ENCODE results near the gene ANXA11.

Gene ANXA11

DNA sequence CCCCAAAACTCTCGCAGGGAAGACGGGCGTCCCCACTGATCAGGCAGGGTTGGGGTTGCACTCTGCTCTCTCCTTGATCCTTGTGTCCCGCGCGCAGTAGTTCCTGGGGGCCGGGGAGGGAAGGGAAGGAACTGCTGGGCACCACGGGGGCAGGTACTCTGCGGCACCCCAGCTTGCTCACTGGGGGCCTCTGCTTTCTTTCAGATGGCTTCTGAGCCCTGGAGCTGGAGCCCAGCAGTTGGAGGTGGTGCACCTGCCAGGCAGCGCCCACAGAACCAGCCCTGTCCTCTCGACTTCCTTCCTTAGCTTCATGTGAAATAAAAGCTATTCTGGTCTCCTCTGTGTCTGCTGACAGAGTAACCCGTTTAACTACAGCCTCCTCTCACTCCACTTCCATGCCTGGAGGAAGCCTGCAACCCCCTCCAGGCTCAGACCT lies 60.6 kb downstream of the ANXA11 start:
- H3K4me3 ChIP-seq (ENCODE audit: low read depth, low read length): no peak overlapping the region
- H3K9me3 ChIP-seq: no peaks in the 10 kb centered on the region
- DNase-seq: no peak
- H3K4me1 ChIP-seq: no peaks in the 10 kb centered on the region
- TF ChIP-seq, protein P1, sequence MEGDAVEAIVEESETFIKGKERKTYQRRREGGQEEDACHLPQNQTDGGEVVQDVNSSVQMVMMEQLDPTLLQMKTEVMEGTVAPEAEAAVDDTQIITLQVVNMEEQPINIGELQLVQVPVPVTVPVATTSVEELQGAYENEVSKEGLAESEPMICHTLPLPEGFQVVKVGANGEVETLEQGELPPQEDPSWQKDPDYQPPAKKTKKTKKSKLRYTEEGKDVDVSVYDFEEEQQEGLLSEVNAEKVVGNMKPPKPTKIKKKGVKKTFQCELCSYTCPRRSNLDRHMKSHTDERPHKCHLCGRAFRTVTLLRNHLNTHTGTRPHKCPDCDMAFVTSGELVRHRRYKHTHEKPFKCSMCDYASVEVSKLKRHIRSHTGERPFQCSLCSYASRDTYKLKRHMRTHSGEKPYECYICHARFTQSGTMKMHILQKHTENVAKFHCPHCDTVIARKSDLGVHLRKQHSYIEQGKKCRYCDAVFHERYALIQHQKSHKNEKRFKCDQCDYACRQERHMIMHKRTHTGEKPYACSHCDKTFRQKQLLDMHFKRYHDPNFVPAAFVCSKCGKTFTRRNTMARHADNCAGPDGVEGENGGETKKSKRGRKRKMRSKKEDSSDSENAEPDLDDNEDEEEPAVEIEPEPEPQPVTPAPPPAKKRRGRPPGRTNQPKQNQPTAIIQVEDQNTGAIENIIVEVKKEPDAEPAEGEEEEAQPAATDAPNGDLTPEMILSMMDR (IDR thresholded peaks at IDR 0.05; ENCODE audit: low read depth, low read length): no peak
- no peaks in the 10 kb centered on the region for H3K36me3 ChIP-seq
- H3K27me3 ChIP-seq: no peaks in the 10 kb centered on the region

DNA sequence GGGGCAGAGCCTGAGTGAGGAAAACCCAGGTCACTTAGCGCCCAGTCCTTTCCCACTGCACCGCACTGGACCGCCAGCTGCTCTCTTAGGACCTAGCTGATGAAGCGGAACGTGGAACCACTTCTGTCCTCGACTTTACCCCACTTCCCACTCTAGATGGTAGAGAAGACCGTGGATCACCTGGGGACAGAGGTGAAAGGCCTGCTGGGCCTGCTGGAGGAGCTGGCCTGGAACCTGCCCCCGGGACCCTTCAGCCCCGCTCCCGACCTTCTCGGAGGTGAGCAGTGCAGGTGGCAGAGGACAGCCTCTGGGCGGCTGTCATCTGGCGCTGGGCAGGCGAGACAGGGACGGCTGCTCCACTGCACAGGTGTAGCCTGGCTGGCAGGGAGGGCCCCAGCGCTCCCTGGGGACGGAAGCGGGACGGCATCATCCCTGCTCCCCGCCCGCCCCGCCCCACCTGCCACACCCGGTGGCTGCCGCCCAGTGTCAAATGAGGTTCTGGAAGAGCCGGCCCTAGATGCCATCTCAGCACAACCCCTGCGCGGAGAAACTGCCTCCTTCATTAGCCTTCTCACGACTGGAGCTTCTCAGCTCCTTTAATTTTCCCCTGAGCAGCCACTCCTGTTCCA lies 61.2 kb downstream of the ANXA11 start:
- Histone ChIP-seq H3K9me3 (no peaks in the 10 kb centered on the region), H3K36me3 (no peaks in the 10 kb centered on the region), H3K4me1 (no peaks in the 10 kb centered on the region), H3K4me3 (ENCODE audit: low read depth, low read length) (no peak overlapping the region; the same call in 1 of the 2 replicates), H3K27me3 (no peaks in the 10 kb centered on the region)
- TF ChIP-seq, protein P1 (IDR thresholded peaks at IDR 0.05; ENCODE audit: low read depth, low read length): no peak
- no peak for DNase-seq

DNA sequence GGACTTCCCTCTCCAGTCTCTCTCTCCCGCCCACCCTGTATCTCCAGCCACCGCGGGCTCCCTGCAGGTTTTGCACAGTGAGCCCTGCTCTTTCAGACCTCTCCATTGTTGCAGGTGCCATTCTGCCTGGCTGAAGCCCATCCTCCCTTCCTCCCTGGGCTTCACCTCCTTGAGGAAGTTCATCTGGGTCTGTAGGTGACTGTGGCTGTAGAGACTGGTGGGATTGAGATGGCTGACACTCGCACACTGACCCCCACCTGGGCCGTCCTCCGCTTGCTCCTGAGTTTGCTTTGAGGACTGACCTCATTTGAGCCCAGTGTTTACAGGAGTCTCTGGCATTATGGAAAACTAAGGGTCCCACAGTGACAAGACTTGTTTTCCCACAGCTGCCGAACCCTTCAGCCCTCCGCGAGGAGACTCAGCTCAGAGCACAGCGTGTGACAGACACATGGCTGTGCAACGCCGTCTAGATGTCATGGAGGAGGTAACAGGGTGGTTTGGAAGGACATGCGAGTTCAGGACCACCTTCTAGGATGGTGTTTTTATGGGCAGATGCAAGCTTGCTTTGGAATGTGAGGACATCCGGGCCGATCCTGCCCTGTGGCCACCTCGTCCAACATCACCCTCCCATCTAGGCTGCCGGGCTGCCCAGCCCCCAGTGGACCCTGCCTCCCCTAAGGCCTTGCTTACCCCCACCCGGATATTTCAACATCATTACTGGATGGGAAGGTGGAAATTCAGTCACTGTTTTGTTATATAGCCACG lies 63.5 kb downstream of the ANXA11 start:
- Histone ChIP-seq H3K27me3 (no peaks in the 10 kb centered on the region), H3K36me3 (no peaks in the 10 kb centered on the region), H3K4me1 (no peaks in the 10 kb centered on the region), H3K9me3 (no peaks in the 10 kb centered on the region), H3K4me3 (ENCODE audit: low read depth, low read length) (no peak overlapping the region)
- TF ChIP-seq, protein P1 (IDR thresholded peaks at IDR 0.05; ENCODE audit: low read depth, low read length): no peak
- no peak for DNase-seq

DNA sequence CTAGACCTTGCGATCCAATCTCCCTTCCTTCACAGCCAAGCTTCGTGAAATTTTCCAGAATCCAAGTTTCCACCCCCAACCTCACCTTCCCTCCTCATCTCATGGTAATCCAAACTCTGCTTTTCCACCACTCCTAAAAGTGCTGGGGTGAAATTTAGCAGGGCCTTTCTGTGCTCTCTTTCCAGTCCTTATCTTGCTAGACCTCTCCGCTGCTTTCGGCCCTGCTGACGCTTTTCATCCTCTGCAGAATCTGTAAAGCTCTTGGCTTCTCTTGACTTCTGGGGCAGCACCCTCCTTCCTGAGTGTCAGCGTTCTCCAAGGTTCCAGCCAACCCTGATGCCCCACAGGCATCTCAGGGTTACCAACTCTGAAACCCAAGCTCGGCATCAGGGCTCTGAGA lies 65.1 kb downstream of the ANXA11 start:
- H3K27me3 ChIP-seq: no peaks in the 10 kb centered on the region
- TF ChIP-seq, protein P1 (IDR thresholded peaks at IDR 0.05; ENCODE audit: low read depth, low read length): no peak
- no peaks in the 10 kb centered on the region for H3K9me3 ChIP-seq
- H3K4me1 ChIP-seq: no peaks in the 10 kb centered on the region
- H3K4me3 ChIP-seq (ENCODE audit: low read depth, low read length): no peak overlapping the region
- no peaks in the 10 kb centered on the region for H3K36me3 ChIP-seq
- no peak for DNase-seq

DNA sequence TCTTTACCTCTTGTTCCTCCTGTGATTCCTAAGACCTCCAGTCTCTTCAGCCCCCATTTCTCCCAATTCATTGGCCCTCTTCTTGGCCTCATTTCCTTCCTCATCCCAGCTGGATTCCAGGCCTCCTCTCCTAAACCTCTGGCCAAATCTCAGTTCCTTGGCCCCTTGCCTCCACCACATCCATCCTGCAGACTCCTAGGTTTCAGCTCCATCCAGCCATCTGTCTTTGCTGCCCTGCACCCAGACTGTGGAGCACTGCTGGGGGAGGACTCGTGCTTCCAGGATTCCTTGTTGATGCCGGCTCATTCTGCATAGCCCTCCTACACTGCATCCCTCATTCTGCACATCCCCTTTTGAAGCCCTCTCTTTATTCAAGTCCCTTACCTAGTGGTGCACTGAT lies 66.1 kb downstream of the ANXA11 start:
- Histone ChIP-seq H3K4me1 (no peaks in the 10 kb centered on the region), H3K27me3 (no peaks in the 10 kb centered on the region), H3K9me3 (no peaks in the 10 kb centered on the region), H3K36me3 (no peaks in the 10 kb centered on the region), H3K4me3 (ENCODE audit: low read depth, low read length) (no peak overlapping the region)
- DNase-seq: no peak
- TF ChIP-seq, protein P1 (IDR thresholded peaks at IDR 0.05; ENCODE audit: low read depth, low read length): no peak

DNA sequence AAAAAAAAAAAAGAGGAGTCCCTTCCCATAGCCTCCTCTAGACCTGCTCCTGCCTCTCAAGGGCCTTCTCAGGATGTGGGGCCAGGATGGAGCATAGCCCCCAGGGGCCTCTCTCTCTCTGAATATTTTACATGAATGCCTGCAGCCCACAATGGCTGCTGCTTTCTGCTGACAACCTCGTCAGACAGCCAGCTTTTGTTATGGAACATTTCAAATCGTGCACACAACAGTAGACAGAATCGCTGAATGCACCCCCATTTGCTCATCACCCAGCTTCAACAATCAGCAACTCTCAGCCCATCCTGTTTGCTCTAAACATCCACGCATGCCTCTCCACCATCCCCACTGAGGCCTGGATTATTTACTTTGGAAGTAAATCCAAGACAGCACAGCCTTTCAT lies 67.4 kb downstream of the ANXA11 start:
- no peaks in the 10 kb centered on the region for H3K9me3 ChIP-seq
- DNase-seq: no peak
- TF ChIP-seq, protein P1 (IDR thresholded peaks at IDR 0.05; ENCODE audit: low read depth, low read length): no peak

More for the DNA sequence above, 67.4 kb downstream of the ANXA11 start:
- Histone ChIP-seq H3K4me1 (no peaks in the 10 kb centered on the region), H3K27me3 (peaks cover 4% of the 10 kb centered on the region), H3K36me3 (no peaks in the 10 kb centered on the region), H3K4me3 (ENCODE audit: low read depth, low read length) (no peak overlapping the region)
